Measurements from ENCODE around the gene SLIT3.

SLIT3 gene

DNA sequence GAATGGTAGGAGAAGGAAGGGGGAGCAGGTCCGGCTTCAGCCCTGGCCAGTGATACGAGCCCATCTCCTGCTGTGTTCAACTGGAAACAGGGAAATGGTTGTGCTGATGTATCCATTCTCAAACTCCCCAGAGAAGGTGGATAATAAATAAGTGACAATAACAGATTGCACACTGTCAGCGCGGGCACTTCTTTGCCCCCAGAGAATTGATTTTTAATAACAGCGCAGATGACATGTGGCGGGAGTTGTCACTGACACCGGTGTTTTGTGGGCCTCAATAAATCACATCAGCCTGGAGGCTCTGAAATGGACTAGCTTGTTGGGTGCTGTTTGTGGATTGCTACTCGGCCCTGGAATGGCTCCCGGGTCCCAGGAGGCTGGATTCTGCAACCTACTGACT is 580.4 kb downstream of the SLIT3 start:
- no peak for DNase-seq

DNA sequence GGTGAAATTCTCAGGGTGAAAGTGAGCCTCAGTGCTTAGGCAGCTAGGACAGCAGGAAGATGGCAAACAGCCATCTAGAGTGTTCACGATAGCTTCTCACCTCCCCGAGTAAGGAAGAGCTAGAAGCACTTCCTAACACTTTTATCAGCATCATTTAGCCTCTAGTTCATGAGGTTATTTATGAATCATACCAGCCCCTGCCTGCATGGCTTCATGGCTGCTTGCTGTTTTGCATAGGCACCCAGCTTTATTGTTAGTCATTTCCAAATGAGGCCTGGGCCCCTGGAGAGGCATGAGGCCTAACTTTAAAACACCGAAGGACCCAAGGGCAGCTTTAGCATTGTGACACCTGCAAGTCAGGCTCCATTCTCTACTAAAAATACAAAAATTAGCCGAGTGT is 586.9 kb downstream of the SLIT3 start:
- no peak for DNase-seq

DNA sequence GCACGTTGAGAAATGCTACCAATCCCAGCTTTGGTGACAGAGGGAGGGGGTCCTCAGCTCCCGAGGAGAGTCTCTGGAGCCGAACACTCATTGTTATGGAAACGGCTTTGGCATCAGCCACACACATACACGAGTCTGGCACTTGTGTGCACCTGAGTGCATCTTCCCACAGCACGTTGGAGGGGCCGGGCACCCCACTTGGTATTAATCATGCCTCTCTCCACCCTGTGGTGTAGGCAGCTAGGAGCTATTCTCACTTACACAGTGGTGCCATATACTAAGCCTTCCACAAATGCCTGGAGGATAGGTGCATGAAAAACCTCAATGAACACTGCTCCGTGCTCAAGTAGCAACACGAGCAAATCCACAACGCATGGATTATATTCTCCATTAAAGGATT is 587.9 kb downstream of the SLIT3 start:
- no peak for DNase-seq

DNA sequence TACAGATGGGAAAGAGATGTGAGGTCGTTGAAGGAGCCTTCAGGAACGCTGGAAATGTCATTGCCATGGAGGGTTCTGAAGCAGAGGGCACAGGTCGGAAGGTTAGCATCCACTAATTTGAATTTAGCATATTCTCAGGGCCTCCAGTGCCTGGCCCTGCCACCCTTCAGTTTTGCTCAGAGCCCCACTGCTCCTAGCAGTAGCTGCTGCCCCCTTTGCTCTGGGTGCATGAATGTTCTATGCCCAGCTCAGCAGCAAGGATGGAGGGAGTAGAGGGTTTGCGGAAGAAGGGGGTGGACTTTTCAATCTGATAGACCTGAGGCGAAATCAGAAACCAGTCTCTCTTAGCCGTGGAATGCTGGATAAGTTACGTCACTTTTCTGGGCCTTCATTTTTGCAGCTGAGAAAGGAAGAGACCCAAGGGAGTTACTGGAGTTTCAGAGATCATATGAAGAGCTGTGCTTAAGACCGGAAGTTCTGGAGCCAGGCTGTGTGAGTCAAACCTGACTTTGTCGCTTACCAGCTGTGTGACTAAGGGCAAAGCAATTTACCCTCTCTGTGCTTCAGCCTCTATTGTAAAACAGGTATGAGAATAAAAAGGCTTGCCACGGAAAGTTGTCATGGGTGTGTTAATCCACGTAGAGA is 588.5 kb downstream of the SLIT3 start:
- DNase-seq = no peak

DNA sequence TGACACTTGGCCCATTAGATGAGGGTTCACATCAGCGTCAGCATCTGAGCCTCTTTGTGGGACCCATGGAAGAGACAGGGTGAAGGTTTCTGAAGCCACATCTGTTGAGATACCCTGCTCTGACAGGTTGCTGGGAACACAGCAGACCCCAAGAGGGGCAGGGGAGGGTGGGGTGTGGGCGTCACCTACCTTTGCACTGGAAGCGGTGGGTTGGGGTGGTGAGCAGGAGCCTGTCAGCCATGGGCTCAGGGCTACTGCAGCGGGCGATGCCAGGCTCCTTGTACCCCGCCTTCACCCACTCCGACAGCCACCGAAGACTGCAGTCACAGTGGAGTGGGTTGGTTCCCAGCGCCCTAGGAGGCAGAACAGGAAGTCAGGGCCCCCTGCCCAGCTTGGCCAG is 590.2 kb downstream of the SLIT3 start:
- no peak for DNase-seq

DNA sequence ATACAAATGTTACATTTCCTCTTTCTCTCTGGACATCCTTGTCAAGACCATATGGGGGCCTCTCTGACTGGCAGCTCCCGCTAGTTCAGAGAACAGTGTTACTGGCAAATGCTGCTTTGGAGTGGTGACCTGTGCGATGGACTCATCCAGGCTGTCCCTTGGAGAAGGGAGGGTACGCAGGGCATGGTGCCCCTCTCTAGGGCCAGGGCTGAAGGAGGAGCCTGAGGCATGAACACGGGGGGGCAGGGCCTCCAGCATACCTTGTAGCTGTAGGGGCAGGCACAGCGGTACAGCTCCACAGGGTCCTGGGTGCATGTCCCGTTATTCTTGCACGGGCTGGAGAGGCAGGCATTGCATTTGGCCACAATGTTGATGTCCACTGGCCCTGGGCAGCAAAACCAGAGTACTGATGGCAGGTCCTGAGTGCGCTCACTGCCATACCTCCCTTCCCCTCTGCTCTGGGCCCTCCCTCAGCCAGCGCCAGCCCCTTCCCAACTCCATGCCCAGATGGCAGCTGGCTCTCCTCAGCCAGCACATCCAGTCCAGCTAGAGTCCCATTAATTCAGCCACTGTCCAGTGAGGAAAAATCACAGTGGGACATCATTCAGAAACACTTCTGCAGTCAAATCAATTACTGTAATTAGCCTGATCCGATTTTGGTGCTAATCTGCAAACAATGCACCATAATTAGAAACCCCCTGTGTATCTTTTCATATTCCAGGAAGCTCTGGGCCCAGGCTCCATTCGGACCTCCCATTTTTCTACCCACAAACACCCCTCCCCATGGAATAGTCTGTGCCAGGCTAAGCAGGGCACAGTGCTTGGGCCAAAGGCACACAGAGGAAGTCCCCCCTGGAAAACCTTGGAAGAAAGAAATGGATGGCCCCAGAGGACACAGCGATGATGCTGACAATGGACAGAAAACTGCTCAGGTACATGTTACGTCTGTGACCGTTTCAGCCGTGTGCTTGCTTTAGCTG is 592.9 kb downstream of the SLIT3 start:
- no peak for DNase-seq

DNA sequence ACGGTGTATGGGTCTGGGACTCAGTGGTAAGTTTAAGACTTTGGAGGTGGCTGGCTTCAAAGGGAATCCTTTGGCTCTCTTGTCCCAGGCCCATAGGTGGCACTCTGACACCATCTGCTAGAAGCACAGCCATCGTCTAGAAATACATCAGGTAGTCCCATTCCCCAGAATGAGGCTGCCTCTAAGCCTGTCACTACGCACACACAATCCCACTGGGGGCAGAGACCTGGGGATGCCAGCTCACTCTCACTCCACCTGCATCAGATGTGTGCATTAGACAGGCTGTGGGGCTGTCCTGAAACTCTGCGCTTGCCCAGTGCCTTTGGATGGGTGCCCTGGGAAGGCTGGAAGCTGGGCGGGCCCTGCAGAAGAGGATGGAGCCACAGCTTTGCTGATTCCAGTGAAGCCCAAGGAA is 594.3 kb downstream of the SLIT3 start:
- DNase-seq = no peak

DNA sequence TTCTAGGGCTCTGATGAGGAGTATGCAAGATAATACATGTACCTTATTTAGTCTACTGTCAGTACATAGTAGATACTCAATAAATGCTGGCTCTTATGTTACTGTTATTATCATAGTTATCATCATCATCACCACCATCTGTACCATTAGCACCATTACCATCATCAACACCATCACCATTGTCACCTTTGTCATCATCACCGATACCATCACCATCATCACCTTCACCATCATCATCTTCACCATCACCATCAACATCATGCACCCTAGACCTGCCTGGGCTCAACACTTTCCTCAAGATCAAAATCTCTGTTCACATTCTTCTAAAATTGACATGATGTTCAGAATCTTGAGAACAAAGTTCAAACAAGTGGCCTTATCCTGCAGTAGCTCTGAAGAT is 595.6 kb downstream of the SLIT3 start:
- DNase-seq = no peak

DNA sequence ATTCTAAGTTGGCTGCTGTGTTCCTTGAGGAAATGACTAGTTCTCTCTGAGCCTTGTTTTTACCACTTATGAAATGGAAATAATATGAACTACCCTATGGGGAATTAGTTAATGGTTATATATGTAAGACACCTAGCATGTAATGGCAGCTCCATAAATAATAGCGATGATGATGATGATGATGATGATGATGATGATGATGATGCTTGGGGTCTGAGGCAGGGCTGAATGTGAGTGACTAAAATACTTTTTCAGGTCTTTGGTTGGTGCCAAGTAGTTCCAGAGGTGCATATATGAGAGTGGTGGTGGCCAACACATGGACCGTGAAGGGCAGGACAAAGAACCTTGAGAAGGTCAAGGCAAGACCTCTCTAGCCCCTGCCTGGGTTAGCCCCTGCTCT is 598.4 kb downstream of the SLIT3 start:
- no peak for DNase-seq

DNA sequence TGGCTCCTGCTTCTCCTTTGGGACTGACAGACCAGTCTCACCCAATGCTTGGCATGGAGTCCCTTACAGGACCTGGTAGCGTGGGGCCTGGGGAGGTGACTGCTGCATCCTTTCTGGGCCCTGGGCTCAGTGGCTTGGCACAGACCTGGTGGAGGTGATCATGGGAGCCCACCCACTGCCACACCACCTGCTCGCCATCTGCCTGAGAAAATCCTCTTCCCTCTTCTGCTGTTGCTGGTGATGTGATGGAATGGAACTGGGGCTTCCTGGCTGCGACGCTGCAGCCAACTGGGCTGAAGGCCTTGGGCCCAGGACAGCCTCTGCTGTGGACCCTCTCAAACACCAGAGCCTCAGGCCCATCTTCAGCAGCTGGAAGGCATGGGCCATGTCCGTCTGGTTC is 599.3 kb downstream of the SLIT3 start:
- DNase-seq = no peak

DNA sequence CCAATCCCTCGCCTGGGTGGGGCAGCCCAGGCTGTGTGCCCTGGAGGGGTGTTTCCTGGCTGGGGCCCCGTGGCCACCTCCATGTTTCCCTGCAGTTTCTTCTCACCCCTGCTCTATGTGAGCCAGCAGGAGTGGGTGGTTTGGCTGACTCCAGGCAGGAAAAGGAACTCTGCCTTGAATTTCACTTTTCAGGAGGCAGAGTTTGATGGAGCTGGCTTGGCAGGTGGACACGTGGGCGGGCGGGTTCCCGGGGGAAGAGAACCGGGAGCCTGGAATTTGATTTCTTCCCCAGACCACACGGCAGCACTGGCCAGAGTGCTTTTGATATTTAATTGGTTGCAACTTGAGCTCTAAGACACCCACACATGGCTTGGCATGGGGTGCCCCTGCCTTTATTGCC is 601.9 kb downstream of the SLIT3 start:
- peak; percentile 90 for DNase-seq

DNA sequence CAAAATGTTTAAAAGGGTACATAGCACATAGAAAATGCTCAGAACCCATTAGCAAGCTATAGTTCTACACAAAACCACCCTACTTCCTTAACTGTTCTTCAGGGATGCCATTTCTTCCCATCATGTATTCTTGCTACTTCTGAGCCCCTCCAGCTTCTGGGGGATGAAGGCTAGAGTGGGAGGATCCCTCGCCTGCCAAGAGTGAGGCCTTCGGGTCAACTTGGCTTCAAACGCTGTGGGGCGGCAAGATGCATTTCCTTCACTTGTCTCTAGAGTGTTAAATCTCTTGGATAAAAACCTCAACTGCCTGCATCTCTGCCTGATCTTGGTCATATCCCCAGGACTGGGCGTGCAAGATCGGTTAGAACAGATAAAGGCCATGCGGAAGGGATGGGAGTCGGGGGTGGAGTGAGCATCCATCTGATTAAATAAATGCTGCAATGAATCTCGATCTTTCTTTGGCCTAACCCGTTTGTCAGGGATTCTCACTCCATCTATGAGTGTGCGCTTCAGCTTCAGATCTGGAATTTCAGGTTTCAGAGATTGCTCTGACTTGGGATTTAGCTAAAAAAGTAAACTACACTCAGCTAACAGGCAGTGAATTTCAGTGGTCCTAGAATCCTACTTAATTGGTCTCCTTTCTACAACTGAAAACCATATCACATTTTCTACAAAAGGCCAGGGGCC is 603.8 kb downstream of the SLIT3 start:
- no peak for DNase-seq

DNA sequence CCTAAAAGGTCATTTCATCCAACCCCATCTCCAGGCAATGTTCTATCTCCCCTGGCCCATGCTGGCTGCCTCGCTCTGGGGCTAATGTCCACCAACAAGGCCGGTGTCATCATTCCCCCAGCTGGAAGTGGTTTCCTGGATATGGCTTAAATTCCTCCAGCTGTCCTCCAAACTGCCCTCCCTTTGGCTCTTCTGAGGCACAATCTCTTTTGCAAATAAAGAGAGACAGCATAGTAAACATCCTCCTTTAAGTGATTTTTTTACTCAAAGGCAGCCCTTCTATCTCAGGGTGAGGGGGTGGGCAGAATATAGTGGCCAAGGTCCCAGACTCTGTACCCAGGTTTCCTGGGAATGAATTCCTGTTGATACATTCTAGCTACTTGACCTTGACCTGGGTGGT is 604.3 kb downstream of the SLIT3 start:
- DNase-seq = no peak

DNA sequence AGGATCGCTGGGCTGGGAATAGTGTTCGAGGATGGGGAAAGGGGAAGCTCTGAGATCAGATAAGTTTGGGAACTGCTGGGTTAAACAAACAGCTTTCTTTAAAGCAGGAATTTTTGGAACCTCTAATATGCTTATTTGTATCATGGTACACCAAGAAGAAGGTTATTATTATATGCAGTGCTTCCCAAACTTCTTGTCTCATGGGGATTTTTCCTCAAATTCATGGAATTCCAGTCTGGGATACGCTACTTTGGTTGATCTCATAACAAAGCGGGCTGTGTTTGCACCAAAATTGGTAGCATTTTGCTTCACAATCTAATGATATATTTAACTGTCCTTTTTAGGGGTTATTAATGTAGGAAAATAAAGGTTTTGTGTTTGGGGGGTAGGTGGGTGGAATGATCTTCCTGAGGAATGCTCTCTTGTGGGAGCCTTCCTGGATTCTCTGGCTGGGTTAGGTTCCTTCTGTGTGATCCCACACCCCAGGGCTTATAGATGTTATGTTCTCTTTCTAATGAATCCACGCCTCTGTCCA is 605.6 kb downstream of the SLIT3 start:
- DNase-seq = no peak

DNA sequence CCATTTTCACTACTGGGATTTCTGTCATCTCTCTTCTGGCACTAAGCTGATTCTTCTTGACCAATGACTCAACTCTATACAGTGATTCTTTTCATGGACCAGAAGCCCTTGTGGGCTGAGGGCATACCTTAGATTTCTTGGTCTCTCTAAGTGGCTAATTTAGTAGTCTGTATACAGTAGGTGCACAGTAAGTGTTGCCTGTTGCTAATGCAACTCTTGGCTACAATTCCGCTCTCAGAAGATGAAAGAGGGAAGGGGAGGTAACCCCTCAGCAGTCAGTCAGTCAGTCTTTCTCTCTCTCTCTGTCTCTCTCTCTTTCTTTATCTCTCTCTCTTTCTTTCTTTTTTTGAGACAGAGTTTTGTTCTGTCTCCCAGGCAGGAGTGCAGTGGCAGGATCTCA is 606.6 kb downstream of the SLIT3 start:
- no peak for DNase-seq

DNA sequence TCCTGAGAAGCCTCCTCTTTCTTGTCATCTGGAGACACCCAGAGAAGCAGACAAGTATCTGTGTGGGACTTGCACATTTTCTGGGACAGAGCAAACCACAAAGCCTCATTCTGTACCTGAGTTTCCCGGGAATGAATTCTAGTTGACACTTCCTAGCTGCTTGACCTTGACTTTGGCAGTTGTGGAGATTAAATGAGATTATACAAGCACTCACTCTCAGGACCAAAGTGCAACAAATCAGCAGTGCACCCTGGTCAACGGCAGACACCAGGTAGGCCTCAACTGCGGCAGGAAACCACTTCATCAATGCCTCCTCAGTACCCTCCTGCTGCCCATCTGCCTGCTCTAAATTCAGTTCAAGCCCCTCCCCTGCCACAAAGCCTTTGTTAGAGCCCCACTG is 607.1 kb downstream of the SLIT3 start:
- no peak for DNase-seq

DNA sequence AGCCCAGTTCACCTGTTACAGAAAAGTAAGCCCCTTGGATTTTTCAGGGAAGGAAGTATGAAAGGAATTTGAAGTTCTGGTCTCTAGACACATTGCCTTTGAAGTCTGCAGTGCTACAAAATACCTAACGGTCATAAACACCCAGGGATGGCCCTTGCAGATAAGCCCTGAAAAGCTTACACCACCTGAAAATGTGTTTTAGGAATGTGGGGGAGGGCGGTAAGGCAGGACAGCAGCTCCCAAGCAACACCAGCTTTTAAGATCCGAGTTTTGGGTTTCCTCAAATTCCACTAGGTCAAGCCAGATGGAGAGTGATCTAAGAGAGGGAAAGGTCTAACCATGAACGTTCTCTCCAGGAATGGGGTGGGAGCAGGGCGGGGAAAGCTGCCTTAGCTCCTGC is 607.6 kb downstream of the SLIT3 start:
- DNase-seq = no peak

DNA sequence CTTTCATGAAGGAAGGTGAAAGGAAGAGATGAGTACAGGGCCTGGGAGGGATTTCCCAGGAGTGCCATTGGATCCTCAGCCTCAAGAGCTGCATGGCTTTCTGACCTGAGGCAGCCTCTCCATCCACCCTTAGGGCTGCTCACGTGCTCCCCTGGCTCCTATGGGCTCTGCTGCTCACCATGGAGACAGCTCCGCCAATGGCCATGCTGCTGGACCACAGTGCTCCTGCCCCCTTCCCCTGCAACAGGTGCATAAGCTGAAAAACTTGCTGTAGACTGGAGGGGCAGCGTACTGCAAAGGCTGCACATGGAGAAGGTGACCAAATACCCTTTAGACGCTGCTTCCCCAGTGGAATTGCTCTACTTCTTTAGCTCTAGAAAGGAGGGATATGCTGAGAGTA is 609.0 kb downstream of the SLIT3 start:
- DNase-seq = no peak

DNA sequence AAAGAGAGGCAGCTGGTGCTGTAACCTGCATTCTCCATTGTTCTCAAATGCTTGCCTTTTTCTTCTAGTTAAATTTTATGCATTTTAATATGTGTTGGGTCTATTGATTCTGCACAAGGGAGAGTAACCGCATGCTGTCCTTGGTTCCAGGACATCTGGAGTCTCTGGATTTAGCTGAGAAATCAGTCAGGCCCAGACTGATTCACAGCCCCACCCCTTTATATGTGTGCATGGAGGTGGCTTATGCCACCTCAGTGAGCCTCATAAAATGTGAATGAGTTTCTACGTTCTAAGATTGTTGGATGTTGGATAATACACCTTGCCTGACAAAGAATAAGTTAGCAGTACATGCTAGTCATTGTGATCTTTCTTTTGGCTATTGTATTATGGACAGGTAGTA is 611.7 kb downstream of the SLIT3 start:
- DNase-seq = no peak

DNA sequence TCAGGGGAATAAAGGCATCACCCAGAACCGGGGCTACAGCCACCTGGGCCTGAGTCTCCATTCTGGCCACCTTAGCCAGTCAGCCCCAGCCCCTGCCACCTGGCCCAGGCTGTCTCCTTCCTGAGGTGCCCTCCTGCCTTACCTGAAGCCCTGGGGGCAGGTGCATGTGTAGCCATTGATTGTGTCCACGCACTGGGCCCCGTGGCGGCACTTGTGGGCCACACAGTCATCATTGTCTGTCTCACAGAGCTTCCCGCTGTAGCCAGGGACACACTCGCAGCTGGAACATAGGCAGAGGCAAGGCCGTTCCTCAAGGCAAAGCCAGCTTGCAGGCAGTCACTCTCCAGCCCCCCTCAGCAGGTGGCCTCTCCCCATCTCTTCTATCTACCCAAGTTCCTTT is 614.1 kb downstream of the SLIT3 start:
- DNase-seq = no peak

DNA sequence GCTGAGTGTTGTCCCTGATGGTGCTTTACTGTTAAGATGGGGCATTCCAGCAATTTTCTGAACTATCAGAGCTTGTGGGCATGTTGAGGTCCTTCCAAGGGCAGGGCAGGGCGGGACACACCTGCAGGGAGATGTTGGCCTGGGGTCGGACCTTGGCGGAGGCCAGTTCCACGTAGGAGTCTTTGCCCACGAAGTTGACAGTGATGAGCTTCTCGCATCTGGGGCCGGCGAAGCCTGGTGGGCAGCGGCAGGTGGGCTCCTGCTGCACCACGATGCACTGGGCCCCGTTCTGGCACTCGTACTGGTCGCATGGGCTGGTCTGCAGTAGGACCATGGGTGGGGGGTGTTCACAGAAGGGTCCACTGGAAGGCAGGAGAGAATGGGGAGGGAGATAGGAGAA is 615.4 kb downstream of the SLIT3 start:
- DNase-seq = peak; percentile 16

DNA sequence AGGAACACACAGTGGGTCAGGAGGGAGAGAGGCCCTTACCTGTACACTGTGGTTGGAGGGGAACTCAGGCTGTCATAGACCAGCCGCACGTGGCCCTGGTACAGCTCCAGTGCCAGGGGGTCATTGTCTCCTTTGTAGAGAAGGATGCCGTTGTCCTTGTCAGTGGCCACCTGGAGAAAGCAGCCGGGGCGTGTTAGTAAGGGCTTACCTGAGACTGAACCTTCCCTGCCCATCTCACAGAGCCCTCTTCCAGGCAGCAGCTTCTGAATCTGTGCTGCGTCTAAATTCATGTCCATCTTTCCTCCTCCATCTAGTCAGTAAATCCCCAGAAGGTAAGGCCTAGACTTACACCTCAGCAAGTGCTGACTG is 617.0 kb downstream of the SLIT3 start:
- no peak for DNase-seq

DNA sequence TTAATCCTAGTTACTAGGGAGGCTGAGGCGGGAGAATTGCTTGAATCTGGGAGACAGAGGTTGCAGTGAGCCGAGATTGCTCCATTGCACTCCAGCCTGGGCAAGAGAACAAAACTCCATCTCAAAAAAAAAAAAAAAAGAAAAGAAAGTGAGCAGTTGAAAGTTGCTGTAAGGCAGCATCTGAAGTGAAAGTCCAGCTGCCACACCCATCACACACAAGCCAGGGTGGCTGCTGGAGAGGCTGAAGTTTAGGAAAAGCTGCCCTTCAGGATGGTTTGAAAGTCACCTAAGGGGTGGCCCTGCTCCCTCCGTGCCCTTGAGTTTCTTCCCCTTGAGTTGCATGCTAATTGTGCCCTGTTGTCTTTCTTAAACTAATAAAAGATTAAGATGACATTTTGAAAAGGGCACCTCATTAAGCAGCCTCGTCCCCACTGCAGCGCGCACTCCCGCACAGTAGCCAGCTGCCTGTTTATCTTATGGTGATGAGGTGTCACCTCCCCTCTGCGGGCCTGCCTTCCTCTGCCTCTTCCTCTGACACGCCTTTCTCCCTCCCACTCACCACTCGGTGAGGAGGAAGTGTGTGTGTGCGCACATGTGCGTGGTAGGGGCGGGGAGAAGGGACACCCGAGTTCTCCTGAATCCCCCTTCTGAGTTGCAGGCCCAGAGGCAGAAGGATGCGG is 617.6 kb downstream of the SLIT3 start:
- no peak for DNase-seq

Data from left hindlimb (tissue), 1 donor.